HG03575 (cell line): ENCODE measurements around the gene CYP2F1.
"Not testable (repeated sequence)": the region's sequence is repeated elsewhere in the genome, so short reads cannot be mapped to it uniquely, and the experiment has no call there.

Source experiments
- ATAC-seq: cut with Tn5 transposase; IDR thresholded peaks from one replicate; pipeline ENCODE4 v1.9.1; 2021; ENCODE audit not compliant: unreplicated experiment, insufficient number of reproducible peaks, low FRiP score; ENCODE audit errors: extremely low read depth

Gene CYP2F1

GRCh38 chr19:41114132-41114531 lies at the start of gene CYP2F1:
Gene CYP2F1, plus strand, starts transcription at chr19:41114432. Its CDS starts 1,757 bp downstream, at chr19:41116189.
- no peak for ATAC-seq

GRCh38 chr19:41064974-41065569 lies 49.2 kb upstream of the CYP2F1 start:
- ATAC-seq = no peak

- ATAC-seq = no peak
These were observed 37.9 kb upstream of the CYP2F1 start for GRCh38 chr19:41076286-41076685.

- ATAC-seq = no peak
These were observed 30.7 kb upstream of the CYP2F1 start for GRCh38 chr19:41083516-41083915.

- no peak for ATAC-seq
These were observed 28.4 kb upstream of the CYP2F1 start for GRCh38 chr19:41085748-41086415.

- ATAC-seq = no peak
These were observed 26.1 kb upstream of the CYP2F1 start, which contains the start of gene CYP2A13 for GRCh38 chr19:41088151-41088550. Gene CYP2A13, plus strand, starts transcription at chr19:41088451. Its CDS starts 21 bp downstream, at chr19:41088472.

- ATAC-seq = no peak
These were observed 24.3 kb upstream of the CYP2F1 start for GRCh38 chr19:41089959-41090358.

- ATAC-seq = no peak
These were observed 18.5 kb upstream of the CYP2F1 start for GRCh38 chr19:41095703-41096102.

GRCh38 chr19:41096353-41096752 lies 17.9 kb upstream of the CYP2F1 start:
- no peak for ATAC-seq

- no peak for ATAC-seq
These were observed 16.9 kb upstream of the CYP2F1 start for GRCh38 chr19:41097302-41097701.

GRCh38 chr19:41098762-41099161 lies 15.5 kb upstream of the CYP2F1 start:
- no peak for ATAC-seq

- ATAC-seq = not testable (repeated sequence)
These were observed 12.0 kb upstream of the CYP2F1 start for GRCh38 chr19:41102210-41102609.

GRCh38 chr19:41106177-41106576 lies 8.1 kb upstream of the CYP2F1 start:
- ATAC-seq = no peak

GRCh38 chr19:41111296-41111695 lies 2.9 kb upstream of the CYP2F1 start:
- ATAC-seq = no peak

GRCh38 chr19:41111750-41112295 lies 2.4 kb upstream of the CYP2F1 start:
- ATAC-seq = no peak

GRCh38 chr19:41112728-41113290 lies 1.4 kb upstream of the CYP2F1 start:
- ATAC-seq = no peak

- ATAC-seq = no peak
These were observed 2.0 kb downstream of the CYP2F1 start for GRCh38 chr19:41116261-41116660.

GRCh38 chr19:41120929-41121911 lies 7.0 kb downstream of the CYP2F1 start:
- ATAC-seq = not testable (repeated sequence)

- not testable (repeated sequence) for ATAC-seq
These were observed 8.6 kb downstream of the CYP2F1 start for GRCh38 chr19:41122846-41123245.
